Osteoblast (primary cell): Measurements from ENCODE around the gene C1QL4. TPM values are rescaled to one million over a fixed set of nuclear protein-coding genes. Genes with fewer than 3 reads are reported as not detected.

ENCODE experiments used
- DNase-seq: peaks from one replicate; pipeline ENCODE4 v3.0.0; 2011; ENCODE audit warnings: low spot score, mixed read lengths; ENCODE audit not compliant: insufficient read length; ENCODE audit errors: missing footprints
- H2AFZ ChIP-seq: 2 replicates; pipeline ENCODE4 v1.6.0; 2011; ENCODE audit warnings: mild to moderate bottlenecking, low read length
- H3K27ac ChIP-seq: 2 replicates; pipeline ENCODE4 v1.5.1; 2011; ENCODE audit warnings: mild to moderate bottlenecking, low read depth, low read length, moderate library complexity
- H3K27me3 ChIP-seq: 2 replicates; pipeline ENCODE4 v1.6.0; 2012; ENCODE audit warnings: mild to moderate bottlenecking, control low read depth, inconsistent platforms, low read length, moderate library complexity; ENCODE audit not compliant: insufficient read depth
- H3K36me3 ChIP-seq: 2 replicates; pipeline ENCODE4 v1.5.1; 2011; ENCODE audit warnings: mild to moderate bottlenecking, low read length, control low read depth, moderate library complexity; ENCODE audit not compliant: insufficient read depth
- H3K4me1 ChIP-seq: 2 replicates; pipeline ENCODE4 v1.5.1; 2011; ENCODE audit warnings: mild to moderate bottlenecking, low read length, control low read depth, moderate library complexity; ENCODE audit not compliant: insufficient read depth
- H3K4me2 ChIP-seq: 2 replicates; pipeline ENCODE4 v1.6.0; 2011; ENCODE audit warnings: mild to moderate bottlenecking, low read length; ENCODE audit not compliant: insufficient read depth
- H3K4me3 ChIP-seq: fragments of 200-600 bp; sonication (generic); 3 replicates; pipeline ENCODE4 v1.5.1; 2012; ENCODE audit warnings: mild to moderate bottlenecking, low read length, inconsistent platforms; ENCODE audit not compliant: insufficient read depth
- H3K79me2 ChIP-seq: 2 replicates; pipeline ENCODE4 v1.6.0; 2012; ENCODE audit warnings: mild to moderate bottlenecking, low read length, control low read depth, inconsistent platforms; ENCODE audit not compliant: insufficient read depth
- H3K9me3 ChIP-seq: 2 replicates; pipeline ENCODE4 v1.5.1; 2011; ENCODE audit warnings: low read depth, low read length, control low read depth
- H4K20me1 ChIP-seq: 2 replicates; pipeline ENCODE4 v1.6.0; 2012; ENCODE audit warnings: mild to moderate bottlenecking, low read length, control low read depth; ENCODE audit not compliant: insufficient read depth
- total RNA-seq: library from RNA; depleted of rRNA; stranded (reverse); fragments of >200 nt; gene quantifications from 2 replicates; pipeline ENCODE4 v1.2.3, GENCODE V29; 2012
- TF ChIP-seq, protein P1 (sequence below): IDR thresholded peaks from 2 replicates; pipeline ENCODE4 v1.5.1; 2011; ENCODE audit warnings: mild to moderate bottlenecking, low read depth, low read length, moderate library complexity; ENCODE audit errors: extremely low read depth

The C1QL4 gene
- total RNA-seq, 1 donor = 0.36 TPM

DNA sequence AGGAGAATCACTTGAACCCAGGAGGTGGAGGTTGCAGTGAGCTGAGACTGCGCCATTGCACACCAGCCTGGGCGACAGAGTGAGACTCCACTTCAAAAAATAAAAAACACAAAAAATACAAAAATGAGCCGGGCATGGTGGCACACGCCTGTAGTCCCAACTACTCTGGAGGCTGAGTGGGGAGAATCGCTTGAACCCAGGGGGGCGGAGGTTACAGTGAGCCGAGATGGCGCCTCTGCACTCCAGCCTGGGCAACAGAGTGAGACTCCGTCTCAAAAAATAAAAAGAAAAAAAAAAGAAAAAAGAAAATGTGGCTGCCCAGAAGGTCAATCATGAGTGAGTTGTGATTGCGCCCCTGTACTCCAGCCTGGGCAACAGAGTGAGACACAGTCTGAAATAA is 18.9 kb upstream of the C1QL4 start:
- TF ChIP-seq, protein P1, sequence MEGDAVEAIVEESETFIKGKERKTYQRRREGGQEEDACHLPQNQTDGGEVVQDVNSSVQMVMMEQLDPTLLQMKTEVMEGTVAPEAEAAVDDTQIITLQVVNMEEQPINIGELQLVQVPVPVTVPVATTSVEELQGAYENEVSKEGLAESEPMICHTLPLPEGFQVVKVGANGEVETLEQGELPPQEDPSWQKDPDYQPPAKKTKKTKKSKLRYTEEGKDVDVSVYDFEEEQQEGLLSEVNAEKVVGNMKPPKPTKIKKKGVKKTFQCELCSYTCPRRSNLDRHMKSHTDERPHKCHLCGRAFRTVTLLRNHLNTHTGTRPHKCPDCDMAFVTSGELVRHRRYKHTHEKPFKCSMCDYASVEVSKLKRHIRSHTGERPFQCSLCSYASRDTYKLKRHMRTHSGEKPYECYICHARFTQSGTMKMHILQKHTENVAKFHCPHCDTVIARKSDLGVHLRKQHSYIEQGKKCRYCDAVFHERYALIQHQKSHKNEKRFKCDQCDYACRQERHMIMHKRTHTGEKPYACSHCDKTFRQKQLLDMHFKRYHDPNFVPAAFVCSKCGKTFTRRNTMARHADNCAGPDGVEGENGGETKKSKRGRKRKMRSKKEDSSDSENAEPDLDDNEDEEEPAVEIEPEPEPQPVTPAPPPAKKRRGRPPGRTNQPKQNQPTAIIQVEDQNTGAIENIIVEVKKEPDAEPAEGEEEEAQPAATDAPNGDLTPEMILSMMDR = no peak

DNA sequence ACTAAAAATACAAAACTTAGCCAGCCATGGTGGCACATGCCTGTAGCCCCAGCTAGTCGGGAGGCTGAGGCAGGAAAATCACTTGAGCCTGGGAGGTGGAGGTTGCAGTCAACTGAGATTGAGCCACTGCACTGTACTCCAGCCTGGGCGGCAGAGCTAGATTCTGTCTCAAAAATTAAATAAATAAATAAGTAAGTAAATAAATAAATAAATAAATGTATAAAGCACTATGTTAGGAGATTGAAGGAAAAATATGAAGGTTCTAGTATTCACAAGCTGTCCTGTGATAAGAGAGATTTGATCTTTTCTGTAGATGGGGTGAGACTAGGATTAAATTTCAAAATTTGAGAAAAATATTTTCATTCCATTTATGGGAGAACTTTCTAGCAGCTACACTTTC is 15.4 kb upstream of the C1QL4 start:
- TF ChIP-seq, protein P1 = no peak
- Histone ChIP-seq H3K4me3 (no peak overlapping the region), H3K4me2 (no peak overlapping the region), H2AFZ (no peak overlapping the region), H4K20me1 (no peaks in the 10 kb centered on the region), H3K36me3 (no peaks in the 10 kb centered on the region), H3K79me2 (no peaks in the 10 kb centered on the region), H3K9me3 (no peaks in the 10 kb centered on the region), H3K4me1 (peaks cover 6% of the 10 kb centered on the region), H3K27me3 (peaks cover 2% of the 10 kb centered on the region), H3K27ac (no peak overlapping the region)
- no peak for DNase-seq

More for the DNA sequence above, 18.9 kb upstream of the C1QL4 start:
- H3K36me3 ChIP-seq = no peaks in the 10 kb centered on the region
- no peak overlapping the region for H3K27ac ChIP-seq
- no peak overlapping the region for H2AFZ ChIP-seq
- no peak overlapping the region for H3K4me3 ChIP-seq
- no peak for DNase-seq
- peaks cover 16% of the 10 kb centered on the region for H3K4me1 ChIP-seq
- no peaks in the 10 kb centered on the region for H4K20me1 ChIP-seq
- H3K27me3 ChIP-seq = no peaks in the 10 kb centered on the region
- no peaks in the 10 kb centered on the region for H3K9me3 ChIP-seq
- H3K4me2 ChIP-seq = no peak overlapping the region
- H3K79me2 ChIP-seq = no peaks in the 10 kb centered on the region

DNA sequence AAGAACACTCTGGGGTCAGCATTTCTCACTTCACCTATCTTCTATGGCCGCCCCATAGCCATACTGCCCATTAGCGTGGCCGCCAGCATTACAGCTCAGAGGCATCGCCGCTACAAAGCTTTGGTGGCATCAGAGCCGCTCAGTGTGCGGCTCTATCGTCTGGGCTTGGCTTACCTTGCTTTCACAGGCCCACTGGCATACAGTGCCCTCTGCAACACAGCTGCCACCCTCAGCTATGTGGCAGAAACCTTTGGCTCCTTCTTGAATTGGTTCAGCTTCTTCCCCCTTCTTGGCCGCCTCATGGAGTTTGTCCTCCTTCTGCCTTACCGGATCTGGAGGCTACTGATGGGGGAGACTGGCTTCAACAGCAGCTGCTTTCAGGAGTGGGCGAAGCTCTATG is 12.3 kb upstream of the C1QL4 start:
- Histone ChIP-seq H3K4me3 (no peak overlapping the region), H2AFZ (no peak overlapping the region), H3K27me3 (peaks cover 22% of the 10 kb centered on the region), H3K36me3 (no peaks in the 10 kb centered on the region), H3K9me3 (no peaks in the 10 kb centered on the region), H3K79me2 (no peaks in the 10 kb centered on the region), H3K4me1 (peaks cover 23% of the 10 kb centered on the region), H3K27ac (no peak overlapping the region), H4K20me1 (no peaks in the 10 kb centered on the region), H3K4me2 (no peak overlapping the region)
- TF ChIP-seq, protein P1 = no peak
- DNase-seq = peak; percentile 71

DNA sequence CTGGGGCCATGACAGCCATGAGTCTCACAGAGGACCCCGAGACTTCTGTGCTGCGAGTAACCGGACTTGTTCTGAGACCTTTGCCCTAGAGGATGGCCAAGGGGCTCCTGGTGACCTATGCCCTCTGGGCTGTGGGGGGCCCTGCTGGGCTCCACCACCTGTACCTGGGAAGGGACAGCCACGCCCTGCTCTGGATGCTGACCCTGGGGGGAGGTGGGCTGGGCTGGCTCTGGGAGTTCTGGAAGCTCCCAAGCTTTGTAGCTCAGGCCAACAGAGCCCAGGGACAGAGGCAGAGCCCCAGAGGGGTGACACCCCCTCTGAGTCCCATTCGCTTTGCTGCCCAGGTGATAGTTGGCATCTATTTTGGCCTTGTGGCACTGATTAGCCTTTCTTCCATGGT is 11.8 kb upstream of the C1QL4 start:
- Histone ChIP-seq H3K4me1 (peaks cover 23% of the 10 kb centered on the region), H3K27ac (no peak overlapping the region), H3K4me2 (no peak overlapping the region), H3K79me2 (no peaks in the 10 kb centered on the region), H3K9me3 (no peaks in the 10 kb centered on the region), H4K20me1 (no peaks in the 10 kb centered on the region), H3K4me3 (no peak overlapping the region), H3K27me3 (peaks cover 27% of the 10 kb centered on the region), H2AFZ (no peak overlapping the region), H3K36me3 (no peaks in the 10 kb centered on the region)
- peak; percentile 25 for DNase-seq
- TF ChIP-seq, protein P1 = no peak
